Measurements from ENCODE around the gene CCNK.

- TF ChIP-seq EZH2 (IDR thresholded peaks at IDR 0.05; ENCODE audit: insufficient read depth, poor library complexity, severe bottlenecking) (no peak), EZH2phosphoT487 (IDR thresholded peaks at IDR 0.05; ENCODE audit: insufficient read depth, low read depth) (no peak)
Measured at GRCh38 chr14:99518441-99519346, 37.5 kb downstream of the CCNK start.
